HG03558 (cell line): ENCODE data around the gene SCIMP.
A peak's percentile ranks its signal among the peaks of the same experiment; 100 is the strongest.
"Not testable (repeated sequence)": the region's sequence is repeated elsewhere in the genome, so short reads cannot be mapped to it uniquely, and the experiment has no call there.

Source experiments
- ATAC-seq: cut with Tn5 transposase; IDR thresholded peaks from one replicate; pipeline ENCODE4 v1.9.1; 2021; ENCODE audit warnings: moderate number of reproducible peaks; ENCODE audit not compliant: unreplicated experiment; ENCODE audit errors: extremely low read depth

SCIMP gene

GRCh38 chr17:5194346-5194745, 40.3 kb downstream of the SCIMP start:
- no peak for ATAC-seq

- ATAC-seq, result peak; percentile 75
Measured at GRCh38 chr17:5191541-5192417, 42.9 kb downstream of the SCIMP start, which contains the start of gene ZNF594. TSS of gene ZNF594 (minus strand) at chr17:5191868. CDS start at chr17:5184256, 7,612 bp downstream.

- ATAC-seq, result no peak
Measured at GRCh38 chr17:5184288-5184687, 50.4 kb downstream of the SCIMP start.

GRCh38 chr17:5183410-5183793, 51.3 kb downstream of the SCIMP start:
- no peak for ATAC-seq

GRCh38 chr17:5182597-5183409, 51.9 kb downstream of the SCIMP start:
- ATAC-seq, result no peak

GRCh38 chr17:5181509-5182305, 53.0 kb downstream of the SCIMP start:
- no peak for ATAC-seq

- ATAC-seq, result no peak
Measured at GRCh38 chr17:5179003-5179402, 55.7 kb downstream of the SCIMP start.

- not testable (repeated sequence) for ATAC-seq
Measured at GRCh38 chr17:5175027-5175426, 59.6 kb downstream of the SCIMP start.

- not testable (repeated sequence) for ATAC-seq
Measured at GRCh38 chr17:5165791-5166564, 68.7 kb downstream of the SCIMP start.

GRCh38 chr17:5164436-5164835, 70.2 kb downstream of the SCIMP start:
- no peak for ATAC-seq

- not testable (repeated sequence) for ATAC-seq
Measured at GRCh38 chr17:5161793-5162192, 72.9 kb downstream of the SCIMP start.

- not testable (repeated sequence) for ATAC-seq
Measured at GRCh38 chr17:5160702-5161101, 74.0 kb downstream of the SCIMP start.
